Urinary bladder (tissue), 4 donors: ENCODE data around the gene PFAS. TPM values are rescaled to one million over a fixed set of nuclear protein-coding genes. Genes with fewer than 3 reads are reported as not detected.

Experiments used
- DNase-seq: peaks from one replicate; pipeline ENCODE4 v3.0.0-alpha.2; 2015; ENCODE audit errors: extremely low spot score
- H3K27ac ChIP-seq: one replicate; pipeline ENCODE4 v1.5.1; 2013; ENCODE audit warnings: low read depth, mild to moderate bottlenecking, moderate library complexity
- H3K36me3 ChIP-seq: one replicate; pipeline ENCODE4 v1.6.1; 2013; ENCODE audit warnings: mild to moderate bottlenecking, moderate library complexity; ENCODE audit not compliant: insufficient read depth
- H3K4me1 ChIP-seq: one replicate; pipeline ENCODE4 v1.6.1; 2013; ENCODE audit warnings: mild to moderate bottlenecking, moderate library complexity; ENCODE audit not compliant: insufficient read depth
- H3K4me3 ChIP-seq: one replicate; pipeline ENCODE4 v1.5.1; 2013; ENCODE audit warnings: low read depth, low read length
- WGBS: extraction: QIAGEN DNeasy Blood & Tissue Kit; methylation state at CpG from one replicate; pipeline ENCODE4 v1.1.7; 2013; 5-methylcytosine and 5-hydroxymethylcytosine counted together
- polyA plus RNA-seq: library from polyadenylated mRNA; stranded (reverse); fragments of 200-250 nt; gene quantifications from one replicate; pipeline ENCODE4 v1.2.3, GENCODE V29; 2013
- total RNA-seq: library from RNA; depleted of rRNA; stranded (reverse); fragments of >200 nt; gene quantifications from one replicate; pipeline ENCODE4 v1.2.3, GENCODE V29; 2014
- donor health status: healthy with polysubstance abuse.
- donor health status: healthy.

Gene PFAS
- total and polyA plus RNA-seq, 2 donors, result 13.1 to 13.6 TPM

DNA sequence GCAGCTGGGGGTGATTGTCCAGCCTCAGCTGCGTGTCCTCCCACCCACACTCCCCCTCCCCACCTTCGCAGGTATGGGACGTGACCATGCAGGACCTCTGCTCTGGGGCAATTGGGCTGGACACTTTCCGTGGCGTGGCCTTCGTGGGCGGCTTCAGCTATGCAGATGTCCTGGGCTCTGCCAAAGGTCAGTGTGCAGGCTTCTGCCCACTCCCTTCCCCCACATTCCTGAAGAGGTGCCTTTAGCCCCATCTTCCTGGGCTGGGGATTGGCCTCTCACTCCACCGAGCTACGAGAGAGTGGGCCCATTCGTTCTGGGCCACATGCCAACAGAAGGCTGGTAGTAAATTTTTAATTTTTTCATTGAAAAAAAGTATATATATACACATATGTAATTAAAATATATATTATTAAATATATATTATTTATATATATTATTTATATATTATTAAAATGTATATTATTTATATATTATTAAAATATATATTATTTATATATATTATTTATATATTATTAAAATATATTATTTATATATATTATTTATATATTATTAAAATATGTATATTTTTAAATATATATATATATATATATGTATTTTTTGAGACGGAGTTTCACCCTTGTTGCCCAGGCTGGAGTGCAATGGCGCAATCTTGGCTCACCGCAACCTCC, 18.5 kb downstream of the PFAS start:
- DNase-seq, result no peak
- Histone ChIP-seq H3K4me1 (no peaks in the 10 kb centered on the region), H3K27ac (no peak overlapping the region), H3K36me3 (peaks cover 2% of the 10 kb centered on the region), H3K4me3 (no peak overlapping the region)
- 88% methylated on average over 13 of the region's 13 CpGs for WGBS

- DNase-seq, result no peak
- 91% methylated on average over 29 of the region's 29 CpGs for WGBS
- H3K4me3 ChIP-seq, result no peak overlapping the region
- H3K4me1 ChIP-seq, result no peaks in the 10 kb centered on the region
- H3K27ac ChIP-seq, result no peak overlapping the region
- peaks cover 2% of the 10 kb centered on the region for H3K36me3 ChIP-seq
Measured at GRCh38 chr17:8268550-8269298, 19.6 kb downstream of the PFAS start.

- WGBS, result 81% methylated on average over 1 of the region's 1 CpG
- H3K4me3 ChIP-seq, result no peak overlapping the region
- no peaks in the 10 kb centered on the region for H3K4me1 ChIP-seq
- no peak overlapping the region for H3K27ac ChIP-seq
- no peaks in the 10 kb centered on the region for H3K36me3 ChIP-seq
- DNase-seq, result no peak
Measured at GRCh38 chr17:8272421-8272820, 23.3 kb downstream of the PFAS start.

DNA sequence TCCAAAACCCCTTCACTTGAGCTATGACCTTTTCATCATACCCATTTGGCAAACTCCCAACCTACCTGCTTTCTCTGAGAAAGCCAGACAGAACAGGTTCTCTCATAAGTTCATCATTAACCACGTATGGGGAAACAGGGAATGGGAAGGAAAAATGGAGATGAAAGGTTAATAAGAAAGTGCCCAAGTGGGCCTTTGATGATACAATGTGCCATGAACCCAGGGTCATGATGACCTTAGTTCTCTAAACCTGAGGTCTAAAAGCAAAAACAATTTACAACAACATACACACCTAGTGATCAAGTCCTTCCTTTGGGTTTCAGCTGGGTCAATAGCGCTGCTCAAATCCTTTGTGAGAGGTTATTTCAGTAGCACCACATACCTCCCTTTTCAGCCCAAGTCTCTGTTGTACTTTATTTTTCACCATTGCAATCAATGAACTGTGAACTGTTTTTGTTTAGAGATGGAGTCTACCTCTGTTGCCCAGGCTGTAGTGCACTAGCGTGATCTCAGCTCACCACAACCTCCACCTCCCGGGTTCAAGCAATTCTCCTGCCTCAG, 24.9 kb downstream of the PFAS start:
- Histone ChIP-seq H3K4me1 (no peaks in the 10 kb centered on the region), H3K27ac (no peak overlapping the region), H3K36me3 (no peaks in the 10 kb centered on the region), H3K4me3 (no peak overlapping the region)
- DNase-seq, result no peak
- WGBS, result 93% methylated on average over 4 of the region's 4 CpGs

- 91% methylated on average over 5 of the region's 5 CpGs for WGBS
- H3K4me3 ChIP-seq, result no peak overlapping the region
- H3K36me3 ChIP-seq, result no peaks in the 10 kb centered on the region
- no peaks in the 10 kb centered on the region for H3K4me1 ChIP-seq
- no peak for DNase-seq
- no peak overlapping the region for H3K27ac ChIP-seq
Measured at GRCh38 chr17:8274816-8275215, 25.7 kb downstream of the PFAS start.

GRCh38 chr17:8275421-8276290, 26.6 kb downstream of the PFAS start:
- Histone ChIP-seq H3K27ac (no peak overlapping the region), H3K36me3 (no peaks in the 10 kb centered on the region), H3K4me1 (no peaks in the 10 kb centered on the region), H3K4me3 (no peak overlapping the region)
- 59% methylated on average over 9 of the region's 9 CpGs for WGBS
- no peak for DNase-seq

DNA sequence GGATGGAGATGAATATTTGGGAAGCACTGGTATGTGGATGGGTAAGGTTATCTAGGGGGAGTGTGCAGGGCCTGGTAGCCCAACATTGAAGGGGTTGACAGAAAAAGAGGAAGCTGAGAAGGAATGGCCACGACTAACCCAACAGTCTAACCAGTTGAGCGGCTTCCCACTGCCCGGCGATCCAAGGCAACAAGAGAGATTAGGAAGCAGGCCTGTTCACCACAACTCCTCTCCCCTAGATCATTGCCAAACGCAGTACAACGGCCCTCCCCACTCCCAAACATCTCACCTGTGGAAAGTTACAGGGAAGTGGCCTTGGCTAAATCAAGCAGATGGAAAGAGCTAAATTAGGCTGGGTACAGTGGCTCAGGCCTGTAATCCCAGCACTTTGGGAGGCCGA, 28.2 kb downstream of the PFAS start:
- no peaks in the 10 kb centered on the region for H3K4me1 ChIP-seq
- WGBS, result 88% methylated on average over 7 of the region's 7 CpGs
- H3K4me3 ChIP-seq, result no peak overlapping the region
- H3K36me3 ChIP-seq, result no peaks in the 10 kb centered on the region
- no peak for DNase-seq
- no peak overlapping the region for H3K27ac ChIP-seq

DNA sequence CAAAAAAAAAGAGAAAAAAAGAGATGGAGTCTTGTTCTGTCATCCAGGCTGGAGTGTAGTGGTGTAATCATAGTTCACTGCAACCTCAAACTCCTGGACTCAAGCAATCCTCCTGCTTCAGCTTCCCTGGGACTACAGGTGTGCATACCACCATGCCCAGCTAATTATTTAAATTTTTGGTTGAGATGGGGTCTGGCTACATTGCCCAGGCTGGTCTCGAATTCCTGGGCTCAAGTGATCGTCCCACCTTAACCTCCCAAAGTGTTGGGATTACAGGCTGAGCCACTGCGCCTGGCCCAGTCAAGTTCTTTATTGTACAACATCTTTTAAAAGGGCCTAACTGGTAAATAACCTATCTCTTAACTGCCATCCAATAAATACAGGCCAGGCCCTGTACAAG, 33.3 kb downstream of the PFAS start:
- DNase-seq, result no peak
- 69% methylated on average over 3 of the region's 3 CpGs for WGBS
- Histone ChIP-seq H3K4me3 (no peak overlapping the region), H3K36me3 (no peaks in the 10 kb centered on the region), H3K27ac (no peak overlapping the region), H3K4me1 (peaks cover 2% of the 10 kb centered on the region)

DNA sequence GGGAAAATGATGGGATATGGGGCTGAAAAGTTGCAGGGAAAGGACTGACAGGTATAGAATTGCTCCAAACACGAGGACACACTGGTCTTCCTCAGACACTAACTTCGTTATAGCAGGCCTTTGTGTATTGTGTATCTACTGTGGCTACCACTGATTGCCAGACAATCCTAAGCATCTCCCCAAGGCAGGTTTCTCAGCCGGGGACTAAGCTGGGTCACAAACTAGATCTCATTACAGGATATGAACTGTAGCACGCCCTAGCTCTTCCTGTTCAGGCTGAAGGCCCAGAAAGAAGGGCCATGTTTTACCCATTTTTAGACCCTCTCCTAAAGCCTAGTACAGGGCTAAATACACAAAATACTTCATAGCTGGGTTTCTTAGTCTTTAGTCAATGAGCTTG, 34.3 kb downstream of the PFAS start:
- no peak overlapping the region for H3K27ac ChIP-seq
- no peak overlapping the region for H3K4me3 ChIP-seq
- H3K4me1 ChIP-seq, result peaks cover 2% of the 10 kb centered on the region
- no peak for DNase-seq
- 64% methylated on average over 4 of the region's 4 CpGs for WGBS
- no peaks in the 10 kb centered on the region for H3K36me3 ChIP-seq

DNA sequence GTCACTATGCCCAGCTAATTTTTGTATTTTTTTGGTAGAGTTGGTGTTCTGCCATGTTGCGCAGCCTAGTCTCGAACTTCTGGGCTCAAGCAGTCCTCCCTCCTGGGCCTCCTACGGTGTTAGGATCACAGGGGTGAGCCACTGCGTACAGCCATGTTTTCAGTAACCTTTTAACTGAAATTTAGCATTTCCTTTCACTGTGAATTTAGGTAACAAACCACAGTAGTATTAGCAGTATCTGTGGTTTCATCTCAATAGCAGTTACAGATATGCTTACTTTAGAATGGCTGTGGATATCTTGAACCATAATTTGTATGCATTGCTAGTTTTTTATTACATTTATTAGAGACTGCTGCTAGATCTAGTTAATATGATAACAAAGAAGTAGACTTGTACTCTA, 35.0 kb downstream of the PFAS start:
- no peak overlapping the region for H3K27ac ChIP-seq
- peaks cover 2% of the 10 kb centered on the region for H3K4me1 ChIP-seq
- H3K36me3 ChIP-seq, result no peaks in the 10 kb centered on the region
- 88% methylated on average over 4 of the region's 4 CpGs for WGBS
- no peak overlapping the region for H3K4me3 ChIP-seq
- DNase-seq, result no peak

- Histone ChIP-seq H3K4me1 (peaks cover 3% of the 10 kb centered on the region), H3K4me3 (no peak overlapping the region), H3K36me3 (no peaks in the 10 kb centered on the region), H3K27ac (no peak overlapping the region)
- 78% methylated on average over 10 of the region's 10 CpGs for WGBS
- no peak for DNase-seq
Measured at GRCh38 chr17:8285270-8286181, 36.4 kb downstream of the PFAS start.

DNA sequence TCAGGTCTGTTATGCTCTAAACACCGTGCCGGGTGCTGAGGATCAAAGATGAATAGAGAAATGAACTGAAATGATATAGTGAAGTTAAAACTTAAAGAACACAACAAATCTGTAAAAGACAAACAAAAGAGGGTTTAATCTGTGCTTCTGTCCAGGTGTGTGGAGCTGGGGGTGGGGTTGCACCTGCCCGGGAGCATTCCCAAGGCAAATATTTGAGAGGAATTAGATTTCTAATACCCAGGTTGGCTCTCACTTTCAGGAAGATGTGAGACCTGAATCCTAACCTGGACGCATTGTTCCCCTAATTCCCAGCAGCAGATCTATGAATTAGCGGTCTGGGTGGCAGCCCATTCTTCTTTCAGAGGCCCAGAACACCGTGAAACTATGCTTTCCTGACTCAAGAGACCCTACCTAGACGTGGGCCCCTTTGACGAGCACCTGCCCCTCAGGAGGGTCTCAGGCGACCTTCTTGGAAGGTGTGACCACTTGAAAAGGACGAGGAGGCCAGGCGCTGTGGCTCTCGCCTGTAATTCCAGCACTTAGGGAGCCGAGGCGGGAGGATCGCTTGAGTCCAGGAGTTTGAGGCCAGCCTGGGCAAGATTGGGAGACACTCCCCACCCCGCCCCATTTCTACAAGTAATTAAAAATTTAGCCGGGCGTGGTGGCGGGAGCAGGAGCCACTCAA, 38.7 kb downstream of the PFAS start:
- 28% methylated on average over 19 of the region's 19 CpGs for WGBS
- Histone ChIP-seq H3K36me3 (no peaks in the 10 kb centered on the region), H3K4me3 (peak overlapping the region; percentile 63), H3K4me1 (peaks cover 3% of the 10 kb centered on the region), H3K27ac (no peak overlapping the region)
- no peak for DNase-seq
